Vagina (tissue), 2 donors: ENCODE results near the gene SREBF2. TPM values are rescaled to one million over a fixed set of nuclear protein-coding genes. Genes with fewer than 3 reads are reported as not detected.
A peak's percentile ranks its signal among the peaks of the same experiment; 100 is the strongest.

Experiments
- DNase-seq, 2 donors: peaks; one replicate each; pipeline ENCODE4 v3.0.0-alpha.2; 2017; ENCODE audit errors: extremely low spot score in 2 of 2
- H3K27ac ChIP-seq: fragments of 200-600 bp; sonication (generic); one replicate; pipeline ENCODE4 v1.5.1; 2019
- H3K27me3 ChIP-seq: fragments of 200-600 bp; sonication (generic); one replicate; pipeline ENCODE4 v1.5.1; 2019
- H3K36me3 ChIP-seq, 2 donors: fragments of 200-600 bp; sonication (generic); one replicate each; pipeline ENCODE4 v1.5.1; 2017 to 2019
- H3K4me1 ChIP-seq: fragments of 200-600 bp; sonication (generic); one replicate; pipeline ENCODE4 v1.5.1; 2019
- H3K4me3 ChIP-seq, 2 donors: fragments of 200-600 bp; sonication (generic); 1 replicate in 1 of 2; 2 replicates in 1 of 2; pipeline ENCODE4 v1.5.1; 2016 to 2019
- H3K9me3 ChIP-seq: fragments of 200-600 bp; sonication (generic); one replicate; pipeline ENCODE4 v1.5.1; 2019
- POLR2A ChIP-seq, 2 donors: fragments of 450-650 bp; IDR thresholded peaks; one replicate each; pipeline ENCODE4 v1.6.1; 2017; ENCODE audit warnings: antibody characterized with exemption in 2 of 2, mild to moderate bottlenecking in 2 of 2, moderate library complexity in 2 of 2
- POLR2AphosphoS5 ChIP-seq, 2 donors: sonication (generic); formaldehyde crosslinking; IDR thresholded peaks; one replicate each; pipeline ENCODE4 v1.9.0; 2017; ENCODE audit warnings: antibody characterized with exemption in 2 of 2, mild to moderate bottlenecking in 2 of 2, low read depth in 1 of 2; ENCODE audit not compliant: insufficient read depth in 1 of 2
- intact Hi-C: fragments of 100-400 bp; cut with DNase I; formaldehyde crosslinking; loops from one replicate; pipeline ENCODE4 v1.15.1; 2023
- total RNA-seq: library from RNA; depleted of rRNA; stranded (reverse); fragments of >200 nt; gene quantifications from one replicate; pipeline ENCODE4 v1.2.3, GENCODE V29; 2016
- TF ChIP-seq, protein P1 (sequence below), 3 experiments: fragments of 450-650 bp in 2 of 3; fragments of 200-600 bp in 1 of 3; sonication (generic) in 1 of 3; IDR thresholded peaks; one replicate each; pipeline ENCODE4 v1.5.1; 2017 to 2019; ENCODE audit warnings: antibody characterized with exemption in 3 of 3, mild to moderate bottlenecking in 2 of 3, moderate library complexity in 2 of 3

The SREBF2 gene
- total RNA-seq, 1 donor from 2014 or later, result 98.0 TPM

DNA sequence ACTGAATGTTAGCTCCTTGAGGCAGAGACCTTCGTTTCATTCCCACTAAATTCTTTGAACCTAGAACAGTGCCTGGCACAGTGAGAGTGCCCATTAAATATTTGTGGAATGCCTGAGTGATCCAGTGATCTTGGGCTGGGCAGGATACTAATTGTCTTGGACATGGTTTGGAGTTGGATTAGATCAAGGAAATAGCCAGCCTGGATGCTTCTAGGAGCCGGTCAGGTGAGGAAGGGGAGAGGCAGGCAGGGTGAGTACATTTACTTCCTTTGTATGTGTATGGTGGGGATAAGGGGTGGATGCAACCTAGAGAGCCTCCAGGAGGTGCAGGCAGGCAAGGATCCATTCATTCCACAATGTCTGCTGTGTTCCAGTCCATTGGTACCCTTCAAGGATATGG is 3.6 kb downstream of the SREBF2 start:
- Histone ChIP-seq H3K36me3 (no peaks in the 10 kb centered on the region), H3K9me3 (no peaks in the 10 kb centered on the region), H3K27ac (peak overlapping the region; percentile 54), H3K4me3 (no peak overlapping the region), H3K4me1 (peaks cover 59% of the 10 kb centered on the region), H3K27me3 (no peaks in the 10 kb centered on the region)
- intact Hi-C loops, result no loop called here
- TF ChIP-seq POLR2AphosphoS5 (IDR thresholded peaks at IDR 0.05; ENCODE audit: insufficient read depth in 1 of 2, low read depth in 1 of 2) (no peak), POLR2A (IDR thresholded peaks at IDR 0.05) (no peak)
- TF ChIP-seq, protein P1, sequence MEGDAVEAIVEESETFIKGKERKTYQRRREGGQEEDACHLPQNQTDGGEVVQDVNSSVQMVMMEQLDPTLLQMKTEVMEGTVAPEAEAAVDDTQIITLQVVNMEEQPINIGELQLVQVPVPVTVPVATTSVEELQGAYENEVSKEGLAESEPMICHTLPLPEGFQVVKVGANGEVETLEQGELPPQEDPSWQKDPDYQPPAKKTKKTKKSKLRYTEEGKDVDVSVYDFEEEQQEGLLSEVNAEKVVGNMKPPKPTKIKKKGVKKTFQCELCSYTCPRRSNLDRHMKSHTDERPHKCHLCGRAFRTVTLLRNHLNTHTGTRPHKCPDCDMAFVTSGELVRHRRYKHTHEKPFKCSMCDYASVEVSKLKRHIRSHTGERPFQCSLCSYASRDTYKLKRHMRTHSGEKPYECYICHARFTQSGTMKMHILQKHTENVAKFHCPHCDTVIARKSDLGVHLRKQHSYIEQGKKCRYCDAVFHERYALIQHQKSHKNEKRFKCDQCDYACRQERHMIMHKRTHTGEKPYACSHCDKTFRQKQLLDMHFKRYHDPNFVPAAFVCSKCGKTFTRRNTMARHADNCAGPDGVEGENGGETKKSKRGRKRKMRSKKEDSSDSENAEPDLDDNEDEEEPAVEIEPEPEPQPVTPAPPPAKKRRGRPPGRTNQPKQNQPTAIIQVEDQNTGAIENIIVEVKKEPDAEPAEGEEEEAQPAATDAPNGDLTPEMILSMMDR (IDR thresholded peaks at IDR 0.05), result no peak
- DNase-seq, result no peak

DNA sequence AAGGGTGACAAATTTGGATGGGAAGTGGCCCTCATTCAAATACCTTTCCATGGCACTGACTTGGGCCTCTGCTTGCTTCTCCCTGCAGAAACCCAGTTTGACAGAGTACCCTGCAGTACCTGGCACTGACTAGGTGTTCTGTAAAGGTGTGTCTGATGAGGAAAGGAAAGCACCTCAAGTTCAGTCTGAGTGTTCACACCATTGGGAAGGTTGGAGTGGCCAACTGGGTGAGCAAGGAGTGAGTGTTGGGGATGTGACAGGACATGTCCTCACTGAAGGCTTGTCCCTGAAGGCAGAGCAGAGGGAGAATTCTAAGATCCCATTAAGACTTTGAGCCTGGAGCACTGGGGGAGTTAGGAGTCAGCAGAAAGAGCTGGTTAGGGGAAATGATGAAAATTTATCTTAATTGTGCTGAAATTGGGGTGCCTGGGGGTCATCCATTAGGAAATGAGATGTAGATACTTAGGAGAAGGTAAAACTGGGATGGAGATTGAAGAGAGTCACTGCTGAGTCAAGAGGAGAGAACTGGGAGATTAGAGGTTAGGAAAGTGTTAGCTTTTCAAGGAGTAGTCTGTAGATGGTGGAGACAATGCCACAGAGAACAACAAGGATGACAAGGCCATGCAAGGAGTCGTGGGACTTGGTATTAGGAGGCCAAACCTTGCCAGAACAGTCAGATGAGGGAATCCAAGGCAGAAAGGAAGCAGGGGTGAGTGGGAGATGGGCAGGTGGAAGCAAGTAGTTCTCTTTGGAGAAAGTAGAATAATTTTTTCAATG is 6.1 kb downstream of the SREBF2 start:
- peak in 1 of 2 donors; percentile 15 for TF ChIP-seq POLR2AphosphoS5 (IDR thresholded peaks at IDR 0.05; ENCODE audit: insufficient read depth in 1 of 2, low read depth in 1 of 2)
- TF ChIP-seq POLR2A (IDR thresholded peaks at IDR 0.05), result no peak
- Histone ChIP-seq H3K9me3 (no peaks in the 10 kb centered on the region), H3K27me3 (no peaks in the 10 kb centered on the region), H3K36me3 (no peaks in the 10 kb centered on the region), H3K4me1 (peaks cover 72% of the 10 kb centered on the region), H3K4me3 (no peak overlapping the region), H3K27ac (peak overlapping the region; percentile 42)
- peak in 1 of 2 donors; percentile 84 for DNase-seq
- intact Hi-C loops, result no loop called here

DNA sequence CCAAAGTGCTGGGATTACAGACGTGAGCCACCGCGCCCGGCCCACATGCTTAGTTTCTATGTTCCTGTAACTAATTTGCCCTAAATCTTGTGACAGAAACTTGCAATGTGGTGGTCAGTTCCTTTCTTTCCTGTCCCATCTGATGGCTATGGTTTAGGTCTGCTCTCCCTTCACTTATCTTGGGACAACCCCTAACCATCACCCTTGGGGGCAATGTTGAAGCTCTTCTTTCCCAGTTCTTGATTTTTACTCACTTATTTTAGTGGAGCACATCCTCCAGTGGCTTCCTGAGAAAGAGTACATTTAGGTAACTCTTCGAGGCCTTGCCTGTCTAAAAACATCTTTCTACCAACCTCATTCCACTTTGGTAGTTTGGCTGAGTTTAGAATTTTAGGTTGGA is 7.3 kb downstream of the SREBF2 start:
- intact Hi-C loops, result no loop called here
- Histone ChIP-seq H3K27ac (peak overlapping the region; percentile 0), H3K9me3 (no peaks in the 10 kb centered on the region), H3K4me3 (no peak overlapping the region), H3K27me3 (no peaks in the 10 kb centered on the region), H3K4me1 (peaks cover 75% of the 10 kb centered on the region), H3K36me3 (no peaks in the 10 kb centered on the region)
- no peak for TF ChIP-seq POLR2A (IDR thresholded peaks at IDR 0.05)
- TF ChIP-seq POLR2AphosphoS5 (IDR thresholded peaks at IDR 0.05; ENCODE audit: insufficient read depth in 1 of 2, low read depth in 1 of 2), result no peak
- TF ChIP-seq, protein P1 (IDR thresholded peaks at IDR 0.05), result no peak
- DNase-seq, result no peak

- H3K27ac ChIP-seq, result peak overlapping the region; percentile 43
- TF ChIP-seq POLR2AphosphoS5 (IDR thresholded peaks at IDR 0.05; ENCODE audit: insufficient read depth in 1 of 2, low read depth in 1 of 2), result no peak
- TF ChIP-seq, protein P1 (IDR thresholded peaks at IDR 0.05), result no peak
- TF ChIP-seq POLR2A (IDR thresholded peaks at IDR 0.05), result no peak
- no peak for DNase-seq
- H3K27me3 ChIP-seq, result no peaks in the 10 kb centered on the region
- intact Hi-C loops, result no loop called here
- no peaks in the 10 kb centered on the region for H3K36me3 ChIP-seq
- no peak overlapping the region for H3K4me3 ChIP-seq
- peaks cover 85% of the 10 kb centered on the region for H3K4me1 ChIP-seq
- H3K9me3 ChIP-seq, result no peaks in the 10 kb centered on the region
Observed at GRCh38 chr22:41841085-41841712, 8.3 kb downstream of the SREBF2 start.

DNA sequence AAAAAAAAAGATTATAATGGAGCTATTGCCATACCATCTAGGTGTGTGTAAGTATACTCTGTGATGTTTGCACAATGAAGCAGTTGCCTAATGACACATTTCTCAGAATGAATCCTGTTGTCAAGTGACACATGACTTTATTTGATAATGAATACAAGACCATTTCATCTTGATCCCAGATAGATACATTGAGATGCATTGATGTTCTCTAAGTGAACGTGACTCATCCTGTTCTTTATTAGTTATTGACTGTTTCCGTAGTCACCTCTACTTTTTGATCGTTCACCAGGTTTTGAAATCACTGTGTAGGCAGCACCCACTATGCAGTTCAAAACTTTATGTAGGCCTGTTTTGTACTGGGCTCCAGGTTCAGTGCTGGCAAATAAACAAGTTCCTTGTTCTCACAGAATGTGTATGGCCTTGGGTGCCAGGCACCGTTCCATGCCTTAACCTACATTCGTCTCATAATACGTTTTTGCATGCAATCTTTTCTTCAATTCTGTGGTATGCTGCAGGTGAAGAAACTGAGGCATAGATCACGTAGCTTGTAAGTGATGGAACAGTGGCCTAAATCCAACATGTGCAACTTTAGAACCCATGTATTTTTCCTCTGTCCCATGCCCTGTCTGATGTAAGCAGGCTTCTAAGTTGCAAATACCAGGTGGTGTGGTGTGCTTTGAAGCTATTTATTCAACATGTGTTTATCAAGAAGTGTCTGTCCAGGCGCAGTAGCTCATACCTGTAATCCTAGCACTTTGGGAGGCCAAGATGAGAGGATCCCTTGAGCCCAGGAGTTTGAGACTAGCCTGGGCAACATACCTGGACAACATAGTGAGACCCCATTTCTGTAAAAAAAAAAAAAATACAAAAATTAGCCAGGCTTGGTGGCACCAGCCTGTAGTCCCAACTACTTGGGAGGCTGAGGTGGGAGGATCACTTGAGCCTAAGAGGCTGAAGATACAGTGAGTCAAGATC is 10.4 kb downstream of the SREBF2 start:
- H3K27ac ChIP-seq, result no peak overlapping the region

More for the DNA sequence above, 10.4 kb downstream of the SREBF2 start:
- H3K4me1 ChIP-seq, result peaks cover 100% of the 10 kb centered on the region
- no peaks in the 10 kb centered on the region for H3K27me3 ChIP-seq
- intact Hi-C loops, result no loop called here
- H3K9me3 ChIP-seq, result no peaks in the 10 kb centered on the region
- DNase-seq, result no peak
- no peaks in the 10 kb centered on the region for H3K36me3 ChIP-seq
- no peak overlapping the region for H3K4me3 ChIP-seq
- TF ChIP-seq, protein P1 (IDR thresholded peaks at IDR 0.05), result no peak
- TF ChIP-seq POLR2AphosphoS5 (IDR thresholded peaks at IDR 0.05; ENCODE audit: insufficient read depth in 1 of 2, low read depth in 1 of 2), result peak in 1 of 2 donors; percentile 51
